Ishikawa (cell line): ENCODE data around the gene BNIPL.

Experiments used
- CEBPB ChIP-seq: IDR thresholded peaks from 2 replicates; pipeline ENCODE4 v1.6.1; 2012
- CREB1 ChIP-seq: IDR thresholded peaks from 2 replicates; pipeline ENCODE4 v1.6.1; 2012; ENCODE audit warnings: low read depth
- EGR1 ChIP-seq: IDR thresholded peaks from 2 replicates; pipeline ENCODE4 v1.6.1; 2012
- EP300 ChIP-seq: IDR thresholded peaks from 2 replicates; pipeline ENCODE4 v1.6.1; 2012; ENCODE audit warnings: borderline replicate concordance
- FOXM1 ChIP-seq: IDR thresholded peaks from 2 replicates; pipeline ENCODE4 v1.6.1; 2012; ENCODE audit warnings: low read depth, borderline replicate concordance
- MAX ChIP-seq: IDR thresholded peaks from 2 replicates; pipeline ENCODE4 v1.6.1; 2012
- NFIC ChIP-seq: IDR thresholded peaks from 2 replicates; pipeline ENCODE4 v1.6.1; 2012
- RAD21 ChIP-seq: IDR thresholded peaks from 2 replicates; pipeline ENCODE4 v1.6.1; 2012; ENCODE audit warnings: low read depth
- REST ChIP-seq: IDR thresholded peaks from 2 replicates; pipeline ENCODE4 v1.6.1; 2012; ENCODE audit warnings: low read depth, mild to moderate bottlenecking
- TAF1 ChIP-seq: IDR thresholded peaks from 2 replicates; pipeline ENCODE4 v1.6.1; 2012; ENCODE audit warnings: low read depth, mild to moderate bottlenecking
- TCF12 ChIP-seq: IDR thresholded peaks from 2 replicates; pipeline ENCODE4 v1.6.1; 2012; ENCODE audit warnings: low read depth
- TEAD4 ChIP-seq: IDR thresholded peaks from 2 replicates; pipeline ENCODE4 v1.6.1; 2012
- USF1 ChIP-seq: IDR thresholded peaks from 2 replicates; pipeline ENCODE4 v1.6.1; 2012
- YY1 ChIP-seq: IDR thresholded peaks from 2 replicates; pipeline ENCODE4 v1.6.1; 2012; ENCODE audit warnings: low read depth
- ZBTB7A ChIP-seq: IDR thresholded peaks from 2 replicates; pipeline ENCODE4 v1.6.1; 2012; ENCODE audit warnings: low read depth

Gene BNIPL

GRCh38 chr1:151072224-151072623 lies 35.8 kb downstream of the BNIPL start:
- no peak for TF ChIP-seq ZBTB7A

GRCh38 chr1:151085953-151086559 lies 49.7 kb downstream of the BNIPL start:
- TF ChIP-seq MAX (no peak), REST (no peak), TEAD4 (no peak), TAF1 (no peak), USF1 (no peak), CREB1 (no peak), TCF12 (no peak), NFIC (no peak), ZBTB7A (no peak), EP300 (no peak), RAD21 (no peak), EGR1 (no peak), CEBPB (no peak), YY1 (no peak), FOXM1 (no peak)
